ENCODE results near the gene POGLUT3. TPM values are rescaled to one million over a fixed set of nuclear protein-coding genes. Genes with fewer than 3 reads are reported as not detected.

Gene POGLUT3, protein sequence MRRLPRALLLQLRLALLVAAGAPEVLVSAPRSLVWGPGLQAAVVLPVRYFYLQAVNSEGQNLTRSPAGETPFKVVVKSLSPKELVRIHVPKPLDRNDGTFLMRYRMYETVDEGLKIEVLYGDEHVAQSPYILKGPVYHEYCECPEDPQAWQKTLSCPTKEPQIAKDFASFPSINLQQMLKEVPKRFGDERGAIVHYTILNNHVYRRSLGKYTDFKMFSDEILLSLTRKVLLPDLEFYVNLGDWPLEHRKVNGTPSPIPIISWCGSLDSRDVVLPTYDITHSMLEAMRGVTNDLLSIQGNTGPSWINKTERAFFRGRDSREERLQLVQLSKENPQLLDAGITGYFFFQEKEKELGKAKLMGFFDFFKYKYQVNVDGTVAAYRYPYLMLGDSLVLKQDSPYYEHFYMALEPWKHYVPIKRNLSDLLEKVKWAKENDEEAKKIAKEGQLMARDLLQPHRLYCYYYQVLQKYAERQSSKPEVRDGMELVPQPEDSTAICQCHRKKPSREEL
- 15.9 and 17.9 TPM in 2 replicates for polyA plus RNA-seq (2014; cell fraction: cytosol; rRNA removed)
- polyA plus RNA-seq (2014; cell fraction: nucleus; rRNA removed), result 5.2 and 5.3 TPM in 2 replicates

- peak; percentile 62 for DNase-seq (ENCODE audit: low spot score)
Measured at GRCh38 chr11:108498046-108498815, at the start of gene POGLUT3. TSS of gene POGLUT3 (minus strand) at chr11:108498384. CDS start at chr11:108498366, 18 bp downstream.

DNA sequence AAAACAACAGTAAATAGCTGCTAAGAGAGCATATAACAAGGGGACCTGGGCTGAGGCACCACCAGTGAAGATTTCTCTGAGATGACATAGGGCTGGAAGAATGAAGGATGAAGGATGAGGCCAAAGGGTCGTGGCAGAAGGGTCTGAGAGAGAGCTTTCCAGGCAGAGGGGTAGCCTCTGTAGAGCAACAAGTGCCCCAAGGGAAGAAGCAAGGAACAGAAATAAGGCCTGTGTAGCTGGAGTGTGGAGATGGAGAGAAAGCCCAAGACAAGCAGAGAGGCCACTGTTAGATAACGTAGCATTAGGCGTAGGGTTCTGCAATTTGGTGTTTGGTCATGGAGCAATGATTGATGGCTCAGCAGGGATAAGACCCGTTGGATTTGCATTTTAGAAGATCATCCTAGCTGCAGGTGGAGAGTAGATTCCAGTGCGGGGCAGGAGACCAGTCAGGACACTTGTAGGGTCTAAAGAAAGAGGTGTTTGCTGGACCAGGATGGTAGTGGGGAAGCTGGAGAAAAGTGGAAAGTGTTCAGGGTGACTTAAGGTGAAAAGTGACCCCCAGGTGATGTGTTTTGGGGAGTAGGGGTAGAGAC, 47.8 kb upstream of the POGLUT3 start:
- no peak for DNase-seq (ENCODE audit: low spot score)

DNA sequence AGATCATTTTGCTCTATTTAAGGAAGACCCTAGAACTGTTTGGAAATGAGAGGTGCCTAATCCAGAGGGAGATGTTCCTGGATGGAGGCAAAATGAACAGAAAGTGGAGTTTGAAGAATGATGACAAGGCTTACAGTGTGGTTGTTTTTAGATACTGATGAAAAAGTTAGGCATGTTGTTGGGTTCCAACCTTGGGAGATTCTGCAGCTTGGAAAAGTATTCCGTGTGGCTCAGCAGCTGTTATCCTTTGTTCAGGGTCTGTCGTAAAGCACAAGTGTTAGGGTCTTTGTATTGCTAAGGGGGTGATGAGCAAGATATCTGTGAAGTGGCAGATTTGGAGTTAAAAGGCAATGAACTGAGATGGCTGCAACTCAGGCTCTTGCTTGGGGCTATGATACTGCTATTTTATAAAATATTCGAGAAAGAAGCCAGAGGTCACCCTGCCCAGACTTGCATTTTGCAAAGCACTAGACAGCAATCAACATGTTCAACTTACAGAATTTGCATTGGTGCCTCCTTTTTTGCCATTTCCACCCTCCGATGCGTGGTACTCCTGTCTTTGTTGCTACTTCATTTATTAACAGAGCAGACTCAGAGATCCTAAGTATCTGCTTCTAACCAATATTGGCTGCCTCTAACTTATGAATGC, 45.3 kb upstream of the POGLUT3 start:
- DNase-seq (ENCODE audit: low spot score), result no peak

DNA sequence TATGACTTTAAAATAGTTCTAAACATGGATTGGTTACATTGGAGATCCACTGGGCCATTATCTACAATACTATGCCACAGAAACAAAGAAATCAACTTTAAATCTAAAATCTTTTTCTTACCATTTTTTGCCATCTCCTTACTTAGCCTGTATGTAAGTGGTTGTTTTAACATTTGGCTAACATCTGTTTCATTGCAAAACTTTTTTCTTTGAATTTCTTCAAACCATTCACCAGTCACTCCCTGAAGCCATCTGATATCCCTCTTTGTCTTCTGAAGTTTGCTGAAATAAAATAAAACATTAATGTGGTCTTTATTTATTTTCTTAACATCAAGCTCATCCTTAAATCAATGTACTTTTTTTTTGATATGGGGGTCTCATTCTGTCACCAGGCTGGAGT, 43.3 kb upstream of the POGLUT3 start:
- no peak for DNase-seq (ENCODE audit: low spot score)

- no peak for DNase-seq (ENCODE audit: low spot score)
Measured at GRCh38 chr11:108538502-108538901, 40.3 kb upstream of the POGLUT3 start.

GRCh38 chr11:108538022-108538424, 39.8 kb upstream of the POGLUT3 start:
- DNase-seq (ENCODE audit: low spot score), result no peak

- DNase-seq (ENCODE audit: low spot score), result no peak
Measured at GRCh38 chr11:108536783-108537182, 38.6 kb upstream of the POGLUT3 start.

GRCh38 chr11:108535384-108535955, 37.3 kb upstream of the POGLUT3 start:
- no peak for DNase-seq (ENCODE audit: low spot score)

DNA sequence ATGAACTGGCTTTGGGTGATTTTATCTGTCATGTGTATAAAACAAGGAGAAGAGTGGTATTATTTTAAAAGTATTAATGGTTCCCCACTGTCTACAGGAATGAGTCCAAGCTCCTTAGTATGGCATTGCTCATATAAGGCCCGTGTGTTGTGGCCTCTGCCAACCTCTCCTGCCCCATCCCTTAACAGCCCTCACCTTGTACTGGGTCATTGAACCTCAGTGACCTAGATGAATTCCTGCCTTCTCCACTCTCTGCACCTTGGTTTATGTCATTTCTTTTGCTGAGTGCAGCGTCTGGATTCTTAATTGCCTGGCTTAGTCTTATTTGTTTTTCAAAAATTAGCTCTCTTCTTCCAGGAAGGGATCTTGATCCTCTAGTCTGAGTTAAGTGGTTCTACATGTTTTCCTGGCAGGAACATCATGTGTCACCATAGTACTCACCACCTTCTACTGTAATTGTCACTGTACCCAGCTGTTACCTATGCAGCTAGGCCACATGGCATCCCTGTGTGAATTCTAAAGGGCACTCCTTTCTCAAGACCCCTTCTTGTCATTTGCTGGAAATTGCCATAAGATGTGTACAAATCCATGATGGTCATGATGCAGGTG, 36.2 kb upstream of the POGLUT3 start:
- no peak for DNase-seq (ENCODE audit: low spot score)

GRCh38 chr11:108530426-108530825, 32.2 kb upstream of the POGLUT3 start:
- DNase-seq (ENCODE audit: low spot score), result no peak

DNA sequence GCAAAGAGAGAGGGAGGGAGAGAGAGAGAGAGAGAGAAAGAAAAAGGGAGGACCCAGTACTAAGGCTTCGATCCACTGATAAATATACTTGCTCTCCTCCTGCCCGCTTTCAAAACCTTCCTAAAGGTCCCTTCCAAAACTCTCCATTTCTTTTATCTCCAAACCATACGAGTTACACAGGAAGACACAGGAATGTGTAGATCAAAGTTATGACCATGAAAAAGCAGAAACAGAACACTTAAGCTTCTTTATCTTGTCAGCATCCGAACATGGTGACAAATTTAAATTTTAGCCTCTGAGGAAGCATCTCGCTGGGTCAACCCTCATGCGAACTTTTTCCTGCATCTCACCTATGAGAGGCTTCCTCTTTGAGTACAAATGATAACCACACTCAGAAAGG, 29.2 kb upstream of the POGLUT3 start:
- DNase-seq (ENCODE audit: low spot score), result no peak

DNA sequence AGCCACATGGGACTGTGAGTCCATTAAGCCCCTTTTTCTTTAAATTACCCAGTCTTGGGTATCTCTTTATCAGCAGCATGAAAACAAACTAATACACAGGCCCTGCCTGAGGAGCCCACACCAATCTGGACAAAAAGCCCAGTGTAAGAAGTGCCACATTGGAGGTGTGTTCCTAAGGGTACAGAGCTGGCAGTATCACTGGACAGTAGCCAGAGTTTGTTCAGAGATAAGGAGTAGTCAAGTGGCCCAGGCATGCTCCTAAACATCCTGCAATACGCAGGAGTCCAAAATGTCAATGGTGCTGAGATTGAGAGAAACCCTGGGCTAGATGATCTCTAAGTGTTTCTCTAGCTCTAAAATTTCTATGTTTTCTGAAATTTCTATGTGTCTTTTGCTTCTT, 27.0 kb upstream of the POGLUT3 start:
- DNase-seq (ENCODE audit: low spot score), result no peak

- DNase-seq (ENCODE audit: low spot score), result no peak
Measured at GRCh38 chr11:108524422-108524821, 26.2 kb upstream of the POGLUT3 start.

DNA sequence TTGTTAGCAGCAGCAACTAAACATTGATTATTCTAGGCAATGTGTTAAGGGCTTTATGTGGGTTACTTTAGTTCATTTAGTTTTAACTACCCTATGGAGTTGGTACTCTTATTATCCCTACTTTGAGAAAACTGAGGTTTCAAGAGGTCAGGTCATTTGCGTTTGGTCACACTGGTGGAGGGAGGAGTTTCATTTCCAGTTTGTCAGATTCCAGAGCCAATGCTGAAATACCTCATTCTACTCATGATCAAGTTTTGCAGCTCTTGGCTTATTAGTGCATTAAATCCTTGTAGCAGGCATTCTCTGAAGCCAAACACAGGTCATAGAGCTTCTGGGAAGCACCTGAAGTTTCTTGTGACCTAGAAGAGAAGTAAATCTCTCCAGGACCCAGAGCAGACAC, 24.1 kb upstream of the POGLUT3 start:
- no peak for DNase-seq (ENCODE audit: low spot score)

DNA sequence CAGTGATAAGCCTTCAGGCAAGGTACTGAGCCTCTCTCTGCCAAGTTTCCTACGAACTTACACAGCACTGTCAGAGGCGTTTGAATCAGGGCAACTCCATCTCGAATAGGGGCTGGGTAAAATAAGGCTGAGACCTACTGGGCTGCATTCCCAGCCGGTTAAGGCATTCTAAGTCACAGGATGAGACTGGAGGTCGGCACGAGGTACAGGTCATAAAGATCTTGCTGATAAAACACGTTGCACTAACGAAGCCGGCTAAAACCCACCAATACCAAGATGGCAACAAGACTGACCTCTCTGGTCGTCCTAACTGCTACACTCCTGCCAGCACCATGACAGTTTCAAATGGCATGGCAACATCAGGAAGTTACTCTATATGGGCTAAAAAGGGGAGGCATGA, 20.4 kb upstream of the POGLUT3 start:
- DNase-seq (ENCODE audit: low spot score), result no peak

DNA sequence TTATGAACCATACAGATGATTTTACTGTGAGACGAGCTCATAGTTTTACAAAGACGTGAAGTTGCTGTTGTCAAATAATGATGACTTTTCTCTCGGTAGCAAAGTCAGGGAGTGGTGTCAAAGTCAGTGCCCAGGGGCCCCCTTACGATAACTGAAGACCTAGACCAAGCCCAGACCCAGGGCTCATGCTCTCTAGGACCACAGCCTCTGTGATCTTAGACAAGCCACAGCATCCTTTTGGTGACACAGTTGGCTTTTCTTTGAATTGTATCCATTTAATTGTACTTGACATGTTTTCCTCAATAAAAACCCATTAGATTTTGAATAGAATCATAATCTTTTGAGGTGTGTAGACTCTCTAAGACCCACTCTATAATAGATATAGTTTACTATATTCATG, 17.9 kb upstream of the POGLUT3 start:
- DNase-seq (ENCODE audit: low spot score), result no peak

DNA sequence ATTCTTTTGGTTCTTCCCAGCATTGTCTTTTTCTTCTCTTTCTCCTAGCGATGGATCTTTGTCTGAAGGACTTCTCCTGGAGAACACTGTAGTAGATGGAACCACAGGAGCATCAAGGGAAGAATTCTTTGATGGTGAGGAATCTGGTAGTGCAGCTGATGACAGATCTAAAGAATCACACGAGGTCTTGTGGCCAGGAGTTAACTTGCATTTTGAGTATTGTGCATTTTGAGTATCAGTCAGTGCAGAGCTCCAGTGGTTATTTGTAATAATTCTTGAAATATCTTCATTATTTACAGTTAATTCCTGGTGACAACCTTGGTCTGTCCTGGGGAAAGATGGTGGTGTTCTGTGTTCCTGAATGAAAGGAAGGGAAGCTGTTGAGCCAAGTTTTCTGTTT, 14.5 kb upstream of the POGLUT3 start:
- DNase-seq (ENCODE audit: low spot score), result no peak

- DNase-seq (ENCODE audit: low spot score), result no peak
Measured at GRCh38 chr11:108511851-108512474, 13.8 kb upstream of the POGLUT3 start.

- no peak for DNase-seq (ENCODE audit: low spot score)
Measured at GRCh38 chr11:108508653-108509593, 10.7 kb upstream of the POGLUT3 start.

Data from SK-N-DZ (cell line).